ENCODE measurements around the gene MRE11.
"Not testable (repeated sequence)": the region's sequence is repeated elsewhere in the genome, so short reads cannot be mapped to it uniquely, and the experiment has no call there.

Gene MRE11

DNA sequence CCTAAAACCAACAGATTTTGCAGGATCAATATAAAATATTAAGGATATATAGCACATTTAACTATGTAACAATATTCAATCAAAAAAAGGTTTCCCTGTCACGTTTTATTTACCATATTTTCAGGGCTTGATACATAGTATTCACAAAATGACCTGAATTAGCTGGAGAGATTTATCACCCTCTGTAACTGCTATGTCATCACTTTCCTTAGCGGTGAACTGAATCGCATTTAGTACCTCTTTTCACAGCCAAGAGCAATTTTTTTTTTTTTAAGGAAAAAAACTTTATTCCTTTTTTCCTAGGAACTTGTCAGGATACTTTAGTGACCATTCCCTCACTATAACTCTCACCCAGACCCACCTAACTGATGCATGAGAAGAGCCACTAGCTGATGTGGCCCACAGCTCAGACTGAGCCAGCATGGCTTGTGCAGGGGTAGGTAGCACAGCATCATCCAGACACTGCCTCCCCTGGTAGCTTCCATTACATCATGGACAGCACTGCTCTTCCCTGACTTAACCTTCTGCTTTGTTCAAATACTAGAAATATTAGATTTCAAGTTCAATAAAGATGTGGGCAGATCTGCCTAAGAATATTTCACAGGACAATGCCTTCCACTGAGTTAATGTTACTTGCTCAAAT, 75.4 kb downstream of the MRE11 start:
- no peak for DNase-seq

DNA sequence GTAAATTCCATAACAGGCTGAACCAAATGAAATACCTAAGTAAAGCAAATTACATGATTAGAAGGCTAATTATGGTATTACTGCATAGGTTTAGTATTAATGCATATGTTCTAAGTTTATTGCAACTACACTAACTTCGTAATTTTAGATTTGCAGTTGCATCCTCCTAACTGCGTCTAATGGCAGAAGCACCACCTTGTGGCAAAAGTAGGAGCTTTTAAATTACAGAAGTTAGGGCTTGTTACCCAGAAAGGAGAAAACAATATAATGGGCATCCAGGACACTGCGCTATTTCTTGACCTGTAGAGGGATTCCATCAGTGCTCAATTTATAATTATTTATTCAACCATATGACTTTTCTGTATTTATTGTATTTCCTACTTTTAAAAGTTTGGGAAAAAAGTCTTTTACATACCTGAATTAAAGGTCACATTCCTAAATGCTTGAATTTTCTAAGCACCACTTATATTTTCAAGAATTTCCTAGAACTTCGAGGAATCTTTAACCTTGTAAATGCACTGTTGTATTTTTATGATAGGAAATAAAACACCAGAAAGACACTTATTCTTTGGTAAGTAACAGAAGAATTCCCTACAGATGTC, 76.2 kb downstream of the MRE11 start:
- no peak for DNase-seq

DNA sequence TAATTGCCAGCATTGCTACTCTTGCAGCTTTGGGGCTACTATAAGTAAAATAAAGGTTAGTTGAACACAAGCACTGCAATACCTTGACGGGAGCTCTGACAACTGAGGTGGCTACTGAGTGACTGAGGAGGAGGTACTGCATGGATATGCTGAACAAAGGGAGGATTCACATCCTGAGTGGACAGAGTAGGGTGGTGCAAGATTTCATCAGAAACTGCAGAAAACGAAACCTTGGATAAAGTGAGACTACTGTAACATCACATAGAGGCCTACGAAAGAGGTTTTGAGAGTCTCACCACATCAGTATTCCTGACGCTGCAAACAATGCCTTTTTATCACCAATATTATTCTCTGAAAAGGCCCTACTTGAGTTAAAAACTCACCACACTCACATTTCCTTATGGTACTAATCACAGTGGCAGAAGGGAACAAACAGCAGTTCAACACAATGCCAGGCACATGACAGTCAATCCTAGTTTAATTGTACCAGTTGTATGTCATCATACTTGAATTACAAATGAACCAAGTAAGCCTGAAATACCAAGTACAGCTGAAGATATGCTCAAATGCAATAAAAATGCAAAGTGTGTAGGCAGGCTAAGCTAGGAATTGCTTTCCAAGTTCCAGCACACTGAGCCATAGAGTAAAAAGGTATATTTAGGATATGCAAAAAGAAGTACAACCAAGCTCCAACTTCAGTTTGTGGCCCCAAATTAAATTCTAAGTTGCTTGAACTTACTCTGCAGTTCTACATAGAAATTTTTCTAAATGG, 88.4 kb downstream of the MRE11 start:
- DNase-seq: no peak

- no peak for DNase-seq
Measured at GRCh38 chr11:94402355-94402754, 91.3 kb downstream of the MRE11 start.

GRCh38 chr11:94401773-94402265, 91.8 kb downstream of the MRE11 start:
- DNase-seq: no peak

- no peak for DNase-seq
Measured at GRCh38 chr11:94400839-94401772, 92.5 kb downstream of the MRE11 start, which contains the start of gene GPR83. Gene GPR83, minus strand, starts transcription at chr11:94401419. Its CDS starts 172 bp downstream, at chr11:94401247.

DNA sequence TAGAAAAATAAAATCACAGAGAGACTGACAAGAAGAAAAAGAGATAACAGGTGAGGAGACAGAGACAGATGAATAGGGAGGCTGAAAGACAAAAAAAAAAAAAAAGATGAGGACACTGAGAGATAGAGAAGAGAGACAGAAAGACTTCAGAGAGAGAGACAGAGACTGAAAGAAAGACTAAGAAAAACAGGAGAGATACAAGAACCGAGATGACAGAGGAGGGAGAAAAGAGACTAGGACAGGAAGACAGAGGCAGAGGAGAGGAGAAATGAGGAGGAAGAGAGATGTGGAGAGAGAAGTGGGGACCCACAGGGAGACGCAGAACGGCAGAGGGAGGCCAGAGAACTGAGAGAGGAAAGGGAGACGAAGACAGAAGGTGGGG, 93.2 kb downstream of the MRE11 start:
- no peak for DNase-seq

- DNase-seq: no peak
Measured at GRCh38 chr11:94400050-94400449, 93.6 kb downstream of the MRE11 start.

GRCh38 chr11:94398101-94398500, 95.5 kb downstream of the MRE11 start:
- no peak for DNase-seq

- no peak for DNase-seq
Measured at GRCh38 chr11:94396282-94396681, 97.4 kb downstream of the MRE11 start.

- not testable (repeated sequence) for DNase-seq
Measured at GRCh38 chr11:94391937-94392336, 101.7 kb downstream of the MRE11 start.

DNA sequence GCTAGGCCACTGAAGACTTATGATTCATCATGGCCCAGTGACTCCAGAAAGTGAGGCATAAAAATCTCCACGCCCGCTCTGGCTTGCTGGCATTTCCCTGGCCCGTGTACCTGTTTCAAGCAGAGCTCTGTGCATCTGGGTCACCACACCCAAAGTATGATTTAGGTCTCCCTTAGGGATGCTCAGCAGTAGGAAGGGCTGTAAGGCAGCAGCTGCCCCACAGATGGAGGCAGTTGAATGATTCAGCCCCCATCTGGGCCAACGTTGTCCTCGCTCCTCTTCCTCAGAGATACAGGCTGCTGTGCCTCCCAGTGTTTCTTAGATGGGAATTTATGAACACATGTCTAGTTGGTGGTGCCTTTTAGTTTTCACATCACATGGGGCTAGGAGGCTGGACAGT, 114.0 kb downstream of the MRE11 start:
- DNase-seq: no peak

DNA sequence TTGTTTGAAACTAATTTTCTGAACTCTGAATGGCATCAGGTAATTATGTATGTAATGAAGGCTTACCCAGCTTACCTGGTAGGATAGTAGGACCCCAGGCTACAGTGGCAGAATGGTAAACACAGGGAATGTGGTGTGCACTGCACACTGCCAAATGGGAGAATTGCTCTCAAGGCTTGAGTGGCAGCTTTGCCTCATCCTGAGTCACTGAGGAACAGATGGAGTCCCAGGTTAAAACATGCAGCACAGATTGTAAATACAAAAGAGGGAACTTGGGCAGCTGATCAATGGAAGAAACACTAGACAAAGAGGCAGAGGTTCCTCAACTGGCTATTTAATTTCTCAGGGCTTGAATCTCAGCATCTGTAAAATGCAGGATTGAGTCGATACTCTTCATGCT, 116.8 kb downstream of the MRE11 start:
- no peak for DNase-seq

- not testable (repeated sequence) for DNase-seq
Measured at GRCh38 chr11:94370576-94370975, 123.1 kb downstream of the MRE11 start.
